HG03354 (cell line): ENCODE data around the gene FAM177A1.
A peak's percentile ranks its signal among the peaks of the same experiment; 100 is the strongest.
"Not testable (repeated sequence)": the region's sequence is repeated elsewhere in the genome, so short reads cannot be mapped to it uniquely, and the experiment has no call there.

Source experiments
- ATAC-seq: cut with Tn5 transposase; IDR thresholded peaks from one replicate; pipeline ENCODE4 v1.9.1; 2021; ENCODE audit warnings: mild to moderate bottlenecking; ENCODE audit not compliant: unreplicated experiment, poor library complexity, severe bottlenecking

The FAM177A1 gene

GRCh38 chr14:35052637-35053036 lies 6.6 kb downstream of the FAM177A1 start:
- ATAC-seq, result no peak

- not testable (repeated sequence) for ATAC-seq
Observed at GRCh38 chr14:35061113-35061791, 15.2 kb downstream of the FAM177A1 start.

GRCh38 chr14:35065731-35066130 lies 19.7 kb downstream of the FAM177A1 start:
- not testable (repeated sequence) for ATAC-seq

- no peak for ATAC-seq
Observed at GRCh38 chr14:35068238-35069012, 22.4 kb downstream of the FAM177A1 start.

- no peak for ATAC-seq
Observed at GRCh38 chr14:35072226-35072625, 26.2 kb downstream of the FAM177A1 start.

GRCh38 chr14:35073486-35073885 lies 27.4 kb downstream of the FAM177A1 start:
- no peak for ATAC-seq

GRCh38 chr14:35078082-35078481 lies 32.0 kb downstream of the FAM177A1 start:
- ATAC-seq, result no peak

- ATAC-seq, result no peak
Observed at GRCh38 chr14:35079742-35080141, 33.7 kb downstream of the FAM177A1 start.

GRCh38 chr14:35083530-35084150 lies 37.6 kb downstream of the FAM177A1 start:
- no peak for ATAC-seq

- ATAC-seq, result no peak
Observed at GRCh38 chr14:35085441-35085840, 39.4 kb downstream of the FAM177A1 start.

- ATAC-seq, result no peak
Observed at GRCh38 chr14:35088514-35088913, 42.4 kb downstream of the FAM177A1 start.

GRCh38 chr14:35094645-35095044 lies 48.6 kb downstream of the FAM177A1 start:
- not testable (repeated sequence) for ATAC-seq

- ATAC-seq, result no peak
Observed at GRCh38 chr14:35107866-35108265, 61.8 kb downstream of the FAM177A1 start.

GRCh38 chr14:35112641-35113040 lies 66.6 kb downstream of the FAM177A1 start:
- ATAC-seq, result no peak

- no peak for ATAC-seq
Observed at GRCh38 chr14:35113308-35113950, 67.4 kb downstream of the FAM177A1 start.

- ATAC-seq, result no peak
Observed at GRCh38 chr14:35114036-35114435, 68.0 kb downstream of the FAM177A1 start.

- ATAC-seq, result no peak
Observed at GRCh38 chr14:35116242-35116641, 70.2 kb downstream of the FAM177A1 start.

- no peak for ATAC-seq
Observed at GRCh38 chr14:35117112-35117511, 71.0 kb downstream of the FAM177A1 start.

GRCh38 chr14:35121026-35121886 lies 75.2 kb downstream of the FAM177A1 start:
- ATAC-seq, result peak; percentile 3
